HL-60 (cell line): ENCODE data around the gene PRKX.
"Not testable (repeated sequence)": the region's sequence is repeated elsewhere in the genome, so short reads cannot be mapped to it uniquely, and the experiment has no call there.

Experiments
- DNase-seq, 2 experiments: peaks; one replicate each; pipeline ENCODE4 v3.0.0-alpha.2; 2010 to 2020; ENCODE audit warnings: low read depth in 1 of 2, low spot score in 1 of 2
- H3K27ac ChIP-seq: fragments of 250-450 bp; sonication (Bioruptor Pico); replicated peaks from 2 replicates; pipeline ENCODE4 v1.5.1; 2020; ENCODE audit warnings: mild to moderate bottlenecking, moderate library complexity
- H3K27me3 ChIP-seq: fragments of 250-450 bp; sonication (Bioruptor Pico); 2 replicates; pipeline ENCODE4 v1.5.1; 2021; ENCODE audit warnings: mild to moderate bottlenecking, moderate library complexity; ENCODE audit not compliant: insufficient read depth, poor library complexity, severe bottlenecking
- H3K4me3 ChIP-seq: replicated peaks from 2 replicates; pipeline ENCODE4 v1.5.1; 2011; ENCODE audit warnings: mild to moderate bottlenecking, control low read depth, low read length; ENCODE audit not compliant: insufficient read depth
- GABPA ChIP-seq: IDR thresholded peaks from 2 replicates; pipeline ENCODE4 v1.6.1; 2012; ENCODE audit warnings: low read depth
- POLR2AphosphoS5 ChIP-seq: IDR thresholded peaks from 2 replicates; pipeline ENCODE4 v1.6.1; 2012; ENCODE audit warnings: low read depth
- SPI1 ChIP-seq: IDR thresholded peaks from 2 replicates; pipeline ENCODE4 v1.6.1; 2012; ENCODE audit warnings: low read depth, mild to moderate bottlenecking, borderline replicate concordance
- TF ChIP-seq, protein P1 (sequence below): IDR thresholded peaks from 2 replicates; pipeline ENCODE4 v1.6.1; 2012; ENCODE audit warnings: low read depth; ENCODE audit not compliant: insufficient replicate concordance
- TF ChIP-seq, protein P2 (sequence below): IDR thresholded peaks from one replicate; pipeline ENCODE4 v1.5.1; 2011; ENCODE audit warnings: low read length, control low read depth, inconsistent platforms; ENCODE audit not compliant: insufficient read depth

Gene PRKX

DNA sequence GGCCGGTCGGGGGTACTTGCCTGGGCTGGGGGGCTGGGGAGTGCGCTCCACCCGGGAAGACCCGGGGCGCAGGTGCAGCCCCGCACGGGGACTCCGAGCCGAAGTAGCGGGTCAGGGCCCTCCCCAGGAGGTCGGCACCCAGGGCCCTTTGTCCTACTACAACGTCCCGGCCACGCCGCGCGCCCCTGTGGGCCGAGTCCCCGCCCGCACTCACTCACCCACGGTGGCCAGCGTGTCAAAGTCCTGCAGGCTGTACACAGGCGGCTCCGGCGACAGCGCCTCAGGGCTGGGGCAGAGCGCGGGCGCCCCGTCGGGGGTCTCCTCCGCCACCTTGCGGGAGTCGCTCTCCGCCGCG, 602 bp downstream of the PRKX start:
- Histone ChIP-seq H3K27ac (peak overlapping the region; percentile 69), H3K4me3 (peak overlapping the region; percentile 64), H3K27me3 (no peaks in the 10 kb centered on the region)
- TF ChIP-seq, protein P1, sequence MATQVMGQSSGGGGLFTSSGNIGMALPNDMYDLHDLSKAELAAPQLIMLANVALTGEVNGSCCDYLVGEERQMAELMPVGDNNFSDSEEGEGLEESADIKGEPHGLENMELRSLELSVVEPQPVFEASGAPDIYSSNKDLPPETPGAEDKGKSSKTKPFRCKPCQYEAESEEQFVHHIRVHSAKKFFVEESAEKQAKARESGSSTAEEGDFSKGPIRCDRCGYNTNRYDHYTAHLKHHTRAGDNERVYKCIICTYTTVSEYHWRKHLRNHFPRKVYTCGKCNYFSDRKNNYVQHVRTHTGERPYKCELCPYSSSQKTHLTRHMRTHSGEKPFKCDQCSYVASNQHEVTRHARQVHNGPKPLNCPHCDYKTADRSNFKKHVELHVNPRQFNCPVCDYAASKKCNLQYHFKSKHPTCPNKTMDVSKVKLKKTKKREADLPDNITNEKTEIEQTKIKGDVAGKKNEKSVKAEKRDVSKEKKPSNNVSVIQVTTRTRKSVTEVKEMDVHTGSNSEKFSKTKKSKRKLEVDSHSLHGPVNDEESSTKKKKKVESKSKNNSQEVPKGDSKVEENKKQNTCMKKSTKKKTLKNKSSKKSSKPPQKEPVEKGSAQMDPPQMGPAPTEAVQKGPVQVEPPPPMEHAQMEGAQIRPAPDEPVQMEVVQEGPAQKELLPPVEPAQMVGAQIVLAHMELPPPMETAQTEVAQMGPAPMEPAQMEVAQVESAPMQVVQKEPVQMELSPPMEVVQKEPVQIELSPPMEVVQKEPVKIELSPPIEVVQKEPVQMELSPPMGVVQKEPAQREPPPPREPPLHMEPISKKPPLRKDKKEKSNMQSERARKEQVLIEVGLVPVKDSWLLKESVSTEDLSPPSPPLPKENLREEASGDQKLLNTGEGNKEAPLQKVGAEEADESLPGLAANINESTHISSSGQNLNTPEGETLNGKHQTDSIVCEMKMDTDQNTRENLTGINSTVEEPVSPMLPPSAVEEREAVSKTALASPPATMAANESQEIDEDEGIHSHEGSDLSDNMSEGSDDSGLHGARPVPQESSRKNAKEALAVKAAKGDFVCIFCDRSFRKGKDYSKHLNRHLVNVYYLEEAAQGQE = no peak
- TF ChIP-seq, protein P2, sequence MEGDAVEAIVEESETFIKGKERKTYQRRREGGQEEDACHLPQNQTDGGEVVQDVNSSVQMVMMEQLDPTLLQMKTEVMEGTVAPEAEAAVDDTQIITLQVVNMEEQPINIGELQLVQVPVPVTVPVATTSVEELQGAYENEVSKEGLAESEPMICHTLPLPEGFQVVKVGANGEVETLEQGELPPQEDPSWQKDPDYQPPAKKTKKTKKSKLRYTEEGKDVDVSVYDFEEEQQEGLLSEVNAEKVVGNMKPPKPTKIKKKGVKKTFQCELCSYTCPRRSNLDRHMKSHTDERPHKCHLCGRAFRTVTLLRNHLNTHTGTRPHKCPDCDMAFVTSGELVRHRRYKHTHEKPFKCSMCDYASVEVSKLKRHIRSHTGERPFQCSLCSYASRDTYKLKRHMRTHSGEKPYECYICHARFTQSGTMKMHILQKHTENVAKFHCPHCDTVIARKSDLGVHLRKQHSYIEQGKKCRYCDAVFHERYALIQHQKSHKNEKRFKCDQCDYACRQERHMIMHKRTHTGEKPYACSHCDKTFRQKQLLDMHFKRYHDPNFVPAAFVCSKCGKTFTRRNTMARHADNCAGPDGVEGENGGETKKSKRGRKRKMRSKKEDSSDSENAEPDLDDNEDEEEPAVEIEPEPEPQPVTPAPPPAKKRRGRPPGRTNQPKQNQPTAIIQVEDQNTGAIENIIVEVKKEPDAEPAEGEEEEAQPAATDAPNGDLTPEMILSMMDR = no peak
- no peak for TF ChIP-seq GABPA
- TF ChIP-seq POLR2AphosphoS5 = no peak
- no peak for TF ChIP-seq SPI1
- DNase-seq = peak in 1 of 2 experiments; percentile 13

DNA sequence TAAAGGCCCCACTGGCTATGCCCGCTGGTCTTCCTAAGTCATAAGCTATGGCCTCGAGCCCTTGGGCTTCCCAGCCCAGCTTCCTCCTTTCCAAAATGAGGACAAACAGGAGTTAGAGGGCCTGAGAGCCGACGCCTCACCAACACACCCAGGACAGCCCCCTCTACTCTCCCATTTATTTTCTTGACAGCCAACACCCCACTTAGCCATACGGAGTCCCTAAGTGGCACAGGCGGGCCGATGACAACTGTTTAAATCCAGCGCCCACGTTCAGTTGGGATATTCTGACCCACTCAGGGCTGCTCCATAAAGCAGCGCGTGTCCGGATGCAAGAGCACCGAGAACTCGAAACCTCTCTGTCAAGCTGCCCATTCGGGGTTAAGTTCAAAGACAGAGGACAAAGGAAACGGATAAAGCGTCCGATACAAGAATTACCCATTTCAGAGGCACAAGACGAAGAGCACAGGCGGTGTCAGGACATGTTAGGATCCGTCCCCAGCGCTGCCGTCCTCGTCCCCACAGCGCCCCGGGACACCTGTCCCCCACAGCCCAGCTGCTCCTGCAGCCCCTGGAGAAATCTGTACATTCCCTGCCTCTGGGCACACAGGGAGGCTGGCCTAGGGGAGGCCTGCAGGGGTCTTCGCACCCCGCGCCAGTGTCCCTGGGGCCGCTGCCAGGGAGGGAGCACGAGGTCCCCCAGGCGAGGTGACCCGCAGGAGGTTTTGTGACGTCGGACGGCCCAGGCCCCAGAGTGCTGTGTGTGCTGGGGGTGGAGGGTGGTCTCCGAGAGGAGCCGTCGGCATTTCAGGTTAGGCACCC, 1.2 kb downstream of the PRKX start:
- peak in 1 of 2 experiments; percentile 9 for DNase-seq
- TF ChIP-seq POLR2AphosphoS5 (no peak), SPI1 (no peak), GABPA (no peak)
- TF ChIP-seq, protein P1 = no peak
- TF ChIP-seq, protein P2 = no peak
- Histone ChIP-seq H3K27me3 (no peaks in the 10 kb centered on the region), H3K4me3 (peak overlapping the region; percentile 64), H3K27ac (peak overlapping the region; percentile 69)

DNA sequence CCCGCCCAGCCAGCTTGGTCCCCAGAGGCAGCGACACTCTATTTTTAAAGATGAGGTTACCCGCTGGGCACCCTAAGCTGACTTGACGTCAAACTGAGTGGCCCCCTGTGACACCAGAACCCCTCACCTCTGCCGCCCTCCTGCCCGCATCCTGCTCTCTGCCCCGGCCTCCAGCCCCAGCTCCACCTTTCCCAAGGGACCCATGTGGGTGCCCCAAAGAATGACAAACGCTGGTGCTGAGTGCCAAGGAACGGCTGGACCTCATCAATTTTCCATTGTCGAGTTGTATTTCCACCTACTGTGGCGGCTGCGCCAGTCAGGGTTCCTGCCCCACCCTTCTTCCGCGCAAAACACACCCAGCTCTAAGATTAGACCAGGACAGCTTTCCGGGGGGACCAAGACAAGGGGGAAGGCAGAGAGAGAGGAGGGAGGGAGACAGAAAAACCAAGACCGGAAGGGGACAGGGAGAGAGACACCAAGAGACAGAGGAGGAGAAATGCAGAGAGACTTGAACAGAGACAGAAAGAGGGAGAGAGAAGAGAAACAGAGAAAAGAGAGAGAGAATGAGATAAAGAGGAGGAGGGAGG, 2.0 kb downstream of the PRKX start:
- DNase-seq = no peak
- Histone ChIP-seq H3K27ac (no peak overlapping the region), H3K4me3 (peak overlapping the region; percentile 64), H3K27me3 (no peaks in the 10 kb centered on the region)
- TF ChIP-seq SPI1 (no peak), GABPA (no peak), POLR2AphosphoS5 (no peak)
- TF ChIP-seq, protein P2 = no peak
- TF ChIP-seq, protein P1 = no peak

DNA sequence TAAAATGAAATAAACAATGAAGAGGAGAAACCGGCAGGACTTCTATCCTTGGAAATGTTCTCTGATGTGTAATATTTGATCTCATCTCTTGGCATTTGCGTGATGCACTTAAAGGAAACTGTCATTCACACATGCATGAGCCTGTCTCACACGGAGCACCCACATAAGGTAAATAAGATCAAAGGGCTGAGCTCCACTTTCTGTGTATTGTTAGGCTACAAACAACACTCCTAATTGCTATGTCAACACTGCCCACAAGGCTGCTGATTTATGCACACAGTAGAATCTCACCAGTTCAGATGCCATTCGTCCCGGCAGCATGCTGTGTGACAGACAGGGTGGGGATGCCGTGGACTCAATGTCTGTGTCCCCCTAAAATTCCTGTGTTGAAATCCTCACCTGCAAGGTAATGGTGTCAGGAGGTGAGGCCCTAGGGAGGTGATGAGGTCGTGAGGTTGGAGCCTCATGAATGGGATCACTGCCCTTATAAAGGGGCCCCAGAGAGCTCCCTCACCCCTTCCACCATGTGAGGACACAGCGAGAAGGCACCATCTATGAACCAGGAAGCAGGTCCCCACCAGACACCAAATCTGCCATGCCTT, 5.7 kb downstream of the PRKX start:
- not testable (repeated sequence) for DNase-seq, H3K27me3 ChIP-seq, H3K4me3 ChIP-seq, H3K27ac ChIP-seq
